GM12878 (cell line): ENCODE measurements around the gene RREB1. TPM values are rescaled to one million over a fixed set of nuclear protein-coding genes. Genes with fewer than 3 reads are reported as not detected.

Experiments used
- ATAC-seq: fragments of 200-7000 bp; cut with Tn5 transposase; 3 replicates; pipeline ENCODE4 v1.9.1; 2020; ENCODE audit warnings: mild to moderate bottlenecking, moderate library complexity
- BruUV-seq: library from RNA; stranded (reverse); fragments of 400-500 nt; replicated peaks from 2 replicates; lab custom pipeline; 2021; lab: Mats Ljungman, UMichigan
- CTCF ChIA-PET: fragments of 300-600 bp; sonication (Branson Sonifier 250); formaldehyde crosslinking; extraction: SDS; loops from one replicate; lab custom pipeline; 2021; ENCODE audit warnings: inconsistent platforms; lab: Yijun Ruan, JAX
- POLR2A ChIA-PET: fragments of 350-600 bp; formaldehyde crosslinking; extraction: SDS; loops from one replicate; lab custom pipeline; 2021; ENCODE audit warnings: inconsistent platforms; lab: Charles Lee
- RAD21 ChIA-PET: fragments of 300-600 bp; sonication (Branson Sonifier 250); formaldehyde crosslinking; loops from one replicate; lab custom pipeline; 2023; ENCODE audit warnings: antibody characterized with exemption; ENCODE audit not compliant: unreplicated experiment; lab: Charles Lee
- SMC1A ChIA-PET: fragments of 300-600 bp; sonication (Branson Sonifier 250); formaldehyde crosslinking; loops from one replicate; lab custom pipeline; 2023; ENCODE audit not compliant: unreplicated experiment, uncharacterized antibody; lab: Charles Lee
- DNase-seq: peaks from one replicate; pipeline ENCODE4 v3.0.0-alpha.2; 2011; ENCODE audit warnings: low read depth, low spot score
- FAIRE-seq: peaks from 3 replicates; lab custom pipeline; 2011; peaks lifted over from hg19 to GRCh38; lab: Jason Lieb, UNC
- H2AFZ ChIP-seq: 2 replicates; pipeline ENCODE4 v1.6.0; 2011; ENCODE audit warnings: low read depth, low read length, control low read depth; ENCODE audit not compliant: control insufficient read depth
- H3K27ac ChIP-seq: 2 replicates; pipeline ENCODE4 v1.5.1; 2011; ENCODE audit warnings: control low read depth; ENCODE audit not compliant: control insufficient read depth, insufficient read depth
- H3K27me3 ChIP-seq, 2 experiments: replicated peaks in 1 of 2; 2 replicates each; pipeline versions ENCODE4 v1.6.0 to v1.6.1; 2011; ENCODE audit warnings: low read length in 1 of 2; ENCODE audit not compliant: control insufficient read depth in 2 of 2, insufficient read depth in 2 of 2
- H3K36me3 ChIP-seq, 2 experiments: 2 replicates each; pipeline ENCODE4 v1.5.1; 2011; ENCODE audit warnings: low read length in 1 of 2; ENCODE audit not compliant: control insufficient read depth in 2 of 2, insufficient read depth in 2 of 2
- H3K4me1 ChIP-seq: 2 replicates; pipeline ENCODE4 v1.6.1; 2011; ENCODE audit warnings: mild to moderate bottlenecking, low read length, moderate library complexity, mixed read lengths; ENCODE audit not compliant: control insufficient read depth, insufficient read depth
- H3K4me2 ChIP-seq: 2 replicates; pipeline ENCODE4 v1.6.0; 2011; ENCODE audit warnings: control low read depth; ENCODE audit not compliant: control insufficient read depth, insufficient read depth
- H3K4me3 ChIP-seq: fragments of 200-600 bp; sonication (generic); 2 replicates; pipeline ENCODE4 v1.5.1; 2016
- H3K79me2 ChIP-seq: 2 replicates; pipeline ENCODE4 v1.6.0; 2011; ENCODE audit warnings: low read length; ENCODE audit not compliant: control insufficient read depth, insufficient read depth
- H3K9ac ChIP-seq: 2 replicates; pipeline ENCODE4 v1.8.0; 2011; ENCODE audit warnings: low read length, control low read depth, mixed read lengths; ENCODE audit not compliant: control insufficient read depth, insufficient read depth
- H3K9me3 ChIP-seq: replicated peaks from 3 replicates; pipeline ENCODE4 v1.5.1; 2011; ENCODE audit warnings: mild to moderate bottlenecking, low read length; ENCODE audit not compliant: control insufficient read depth, insufficient read depth
- H4K20me1 ChIP-seq: 2 replicates; pipeline ENCODE4 v1.6.0; 2011; ENCODE audit not compliant: control insufficient read depth, insufficient read depth
- BRCA1 ChIP-seq: IDR thresholded peaks from 2 replicates; pipeline ENCODE4 v1.6.1; 2011; ENCODE audit warnings: low read depth, low read length, improper control_type of control experiment
- HCFC1 ChIP-seq: fragments of 150-350 bp; IDR thresholded peaks from 2 replicates; pipeline ENCODE4 v1.6.1; 2014; ENCODE audit warnings: low read length
- KDM1A ChIP-seq: fragments of 200-600 bp; sonication (generic); IDR thresholded peaks from 2 replicates; pipeline ENCODE4 v1.6.1; 2016; ENCODE audit warnings: borderline replicate concordance
- NBN ChIP-seq: fragments of 450-650 bp; IDR thresholded peaks from 2 replicates; pipeline ENCODE4 v1.6.1; 2016
- NFIC ChIP-seq: IDR thresholded peaks from 2 replicates; pipeline ENCODE4 v1.6.1; 2012; ENCODE audit warnings: low read depth, mild to moderate bottlenecking, inconsistent platforms, low read length, moderate library complexity
- PML ChIP-seq: IDR thresholded peaks from 2 replicates; pipeline ENCODE4 v1.6.1; 2012; ENCODE audit warnings: low read length, inconsistent platforms
- SIX5 ChIP-seq: IDR thresholded peaks from 2 replicates; pipeline ENCODE4 v1.6.1; 2011; ENCODE audit warnings: mild to moderate bottlenecking, low read depth, low read length, moderate library complexity; ENCODE audit not compliant: severe bottlenecking
- TAF1 ChIP-seq: IDR thresholded peaks from 2 replicates; pipeline ENCODE4 v1.6.1; 2011; ENCODE audit warnings: mild to moderate bottlenecking, low read depth, low read length, borderline replicate concordance
- ZNF274 ChIP-seq: IDR thresholded peaks from one replicate; pipeline ENCODE4 v1.8.0; 2011; ENCODE audit not compliant: insufficient read length, insufficient read depth
- WGBS: methylation state at CpG from one replicate; pipeline ENCODE4 v1.1.6; 2016; ENCODE audit warnings: low lambda C conversion rate; ENCODE audit not compliant: insufficient replicate concordance, insufficient coverage; ENCODE audit errors: missing lambda C conversion rate; 5-methylcytosine and 5-hydroxymethylcytosine counted together
- in situ Hi-C: fragments of 300-500 bp; cut with MboI; formaldehyde crosslinking; loops from 9 replicates; pipeline ENCODE4 v1.14.3; 2018; ENCODE audit warnings: mixed read lengths
- intact Hi-C: fragments of 100-400 bp; cut with micrococcal nuclease; formaldehyde crosslinking; loops from one replicate; pipeline ENCODE4 v1.14.2; 2022; ENCODE audit not compliant: unreplicated experiment
- polyA plus RNA-seq, 11 experiments: library from polyadenylated mRNA; depleted of rRNA in 4 of 11; unstranded in 6 of 11; stranded (reverse) in 5 of 11; fragments of >200 nt; fragmentation: Nextera tagmentation in 4 of 11; fragmentation: Illumina TruSeq in 1 of 11; extraction: Ambion mirVana in 4 of 11; extraction: Trizol in 1 of 11; gene quantifications; 1 replicate in 1 of 11; 2 replicates in 10 of 11; pipeline versions ENCODE4 v1.2.1 to v1.2.3, GENCODE V29; 2011 to 2016; ENCODE audit warnings: inconsistent platforms in 2 of 11, missing spikeins in 2 of 11, low read depth in 1 of 11
- total RNA-seq, 4 experiments: library from RNA; depleted of rRNA in 3 of 4; stranded (reverse); fragments of >200 nt in 3 of 4; fragmentation: Illumina TruSeq in 1 of 4; extraction: Trizol in 1 of 4; gene quantifications; 2 replicates each; pipeline versions ENCODE4 v1.2.1 to v1.2.3, GENCODE V29; 2013 to 2021
- TF ChIP-seq, protein P1 (sequence below): IDR thresholded peaks from 2 replicates; pipeline ENCODE4 v1.6.1; 2012; ENCODE audit warnings: mild to moderate bottlenecking, low read depth, low read length

The RREB1 gene
- total and polyA plus RNA-seq, 10 of the 15 experiments (the other 5 are each of a cell fraction or from before 2014, with no cell fraction given): 1.9 to 30.3 (median 8.6) TPM

DNA sequence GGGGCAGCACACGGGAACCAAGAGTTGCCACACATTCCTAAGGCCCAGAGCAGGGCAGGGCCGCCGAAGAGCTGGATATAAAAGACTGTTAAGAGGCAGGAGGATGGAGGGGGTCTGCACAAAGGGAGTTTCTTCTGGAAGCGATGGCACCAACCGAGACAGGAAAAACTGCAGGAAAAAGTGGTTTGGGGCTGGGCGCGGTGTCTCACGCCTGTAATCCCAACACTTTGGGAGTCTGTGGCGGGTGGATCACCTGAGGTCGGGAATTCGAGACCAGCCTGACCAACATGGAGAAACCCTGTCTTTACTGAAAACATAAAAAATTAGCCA, 163.4 kb downstream of the RREB1 start:
- Histone ChIP-seq H3K4me2 (no peak overlapping the region), H3K36me3 (no peaks in the 10 kb centered on the region), H3K4me3 (no peak overlapping the region), H3K79me2 (no peaks in the 10 kb centered on the region), H2AFZ (no peak overlapping the region), H3K4me1 (peaks cover 6% of the 10 kb centered on the region; the same call in 1 of the 2 replicates), H3K9ac (no peak overlapping the region), H3K27ac (no peak overlapping the region), H3K27me3 (no peaks in the 10 kb centered on the region), H4K20me1 (no peaks in the 10 kb centered on the region), H3K9me3 (no peaks in the 10 kb centered on the region; the same call in 2 of the 3 replicates)
- in situ Hi-C loops: no loop called here
- DNase-seq (no peak), ATAC-seq (no peak), FAIRE-seq (no peak)
- no TSS peak for BruUV-seq
- CTCF ChIA-PET: no interaction called here
- TF ChIP-seq PML (no peak), TAF1 (no peak), SIX5 (no peak), NFIC (no peak)
- intact Hi-C loops: no loop called here
- 77% methylated on average over 9 of the region's 11 CpGs for WGBS
- POLR2A ChIA-PET: interaction anchor here (0.6 kb wide), 1 partner anchor 34 kb away, joined by 3 read pairs; no protein-coding TSS in a partner anchor
- RAD21 ChIA-PET: interaction anchor here (0.6 kb wide), 1 partner anchor 28 kb away, joined by 3 read pairs; no protein-coding TSS in a partner anchor
- SMC1A ChIA-PET: interaction anchor here (0.8 kb wide), 1 partner anchor 29 kb away, joined by 3 read pairs; no protein-coding TSS in a partner anchor

DNA sequence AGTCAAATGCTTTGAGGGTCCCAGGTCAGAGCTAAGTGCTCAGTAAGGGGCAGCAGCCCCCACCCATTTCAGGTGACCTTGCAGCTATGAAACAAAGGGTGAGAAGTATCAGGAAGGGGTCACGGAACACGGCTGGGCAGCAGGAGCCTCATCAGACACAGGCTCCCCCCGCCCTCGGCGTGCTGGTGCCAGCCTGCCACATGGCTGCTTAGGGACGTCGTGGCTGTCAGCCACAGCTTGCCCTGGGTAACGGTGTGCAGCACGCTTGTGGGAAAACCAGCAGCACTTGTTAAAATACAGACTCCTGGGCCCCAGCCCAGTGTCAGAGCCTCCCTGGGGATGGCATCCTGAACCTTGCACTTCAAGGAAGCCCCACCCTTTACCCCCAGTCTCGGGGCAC, 165.9 kb downstream of the RREB1 start:
- TF ChIP-seq, protein P1, sequence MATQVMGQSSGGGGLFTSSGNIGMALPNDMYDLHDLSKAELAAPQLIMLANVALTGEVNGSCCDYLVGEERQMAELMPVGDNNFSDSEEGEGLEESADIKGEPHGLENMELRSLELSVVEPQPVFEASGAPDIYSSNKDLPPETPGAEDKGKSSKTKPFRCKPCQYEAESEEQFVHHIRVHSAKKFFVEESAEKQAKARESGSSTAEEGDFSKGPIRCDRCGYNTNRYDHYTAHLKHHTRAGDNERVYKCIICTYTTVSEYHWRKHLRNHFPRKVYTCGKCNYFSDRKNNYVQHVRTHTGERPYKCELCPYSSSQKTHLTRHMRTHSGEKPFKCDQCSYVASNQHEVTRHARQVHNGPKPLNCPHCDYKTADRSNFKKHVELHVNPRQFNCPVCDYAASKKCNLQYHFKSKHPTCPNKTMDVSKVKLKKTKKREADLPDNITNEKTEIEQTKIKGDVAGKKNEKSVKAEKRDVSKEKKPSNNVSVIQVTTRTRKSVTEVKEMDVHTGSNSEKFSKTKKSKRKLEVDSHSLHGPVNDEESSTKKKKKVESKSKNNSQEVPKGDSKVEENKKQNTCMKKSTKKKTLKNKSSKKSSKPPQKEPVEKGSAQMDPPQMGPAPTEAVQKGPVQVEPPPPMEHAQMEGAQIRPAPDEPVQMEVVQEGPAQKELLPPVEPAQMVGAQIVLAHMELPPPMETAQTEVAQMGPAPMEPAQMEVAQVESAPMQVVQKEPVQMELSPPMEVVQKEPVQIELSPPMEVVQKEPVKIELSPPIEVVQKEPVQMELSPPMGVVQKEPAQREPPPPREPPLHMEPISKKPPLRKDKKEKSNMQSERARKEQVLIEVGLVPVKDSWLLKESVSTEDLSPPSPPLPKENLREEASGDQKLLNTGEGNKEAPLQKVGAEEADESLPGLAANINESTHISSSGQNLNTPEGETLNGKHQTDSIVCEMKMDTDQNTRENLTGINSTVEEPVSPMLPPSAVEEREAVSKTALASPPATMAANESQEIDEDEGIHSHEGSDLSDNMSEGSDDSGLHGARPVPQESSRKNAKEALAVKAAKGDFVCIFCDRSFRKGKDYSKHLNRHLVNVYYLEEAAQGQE: no peak
- no peak for TF ChIP-seq HCFC1
- TF ChIP-seq BRCA1: no peak
- TF ChIP-seq KDM1A: no peak
- no peak for TF ChIP-seq NBN
- no peak for TF ChIP-seq ZNF274
- TF ChIP-seq, all 136 proteins: peak for 0
- WGBS: 50% methylated on average over 10 of the region's 10 CpGs
- Histone ChIP-seq H3K9me3 (no peaks in the 10 kb centered on the region), H3K4me3 (no peak overlapping the region), H3K27me3 (no peaks in the 10 kb centered on the region), H3K36me3 (no peaks in the 10 kb centered on the region), H2AFZ (no peak overlapping the region), H3K9ac (no peak overlapping the region), H4K20me1 (no peaks in the 10 kb centered on the region), H3K27ac (no peak overlapping the region), H3K79me2 (no peaks in the 10 kb centered on the region), H3K4me2 (no peak overlapping the region), H3K4me1 (peaks cover 21% of the 10 kb centered on the region)
- no peak for FAIRE-seq
- RAD21 ChIA-PET: no interaction called here
- no peak for DNase-seq
- SMC1A ChIA-PET: interaction anchor here (1.0 to 5.3 kb wide), 2 partner anchors 9 to 341 kb away, joined by 4 to 84 read pairs; no protein-coding TSS in a partner anchor
- no peak for ATAC-seq
- CTCF ChIA-PET: interaction anchor here (1.4 to 5.9 kb wide), 5 partner anchors 10 to 342 kb away, joined by 3 to 92 read pairs (median 10); partner anchors contain the start of genes CAGE1 and RIOK1
- no TSS peak for BruUV-seq
- POLR2A ChIA-PET: no interaction called here
- in situ Hi-C loops: no loop called here
- intact Hi-C loops: no loop called here
